NB4 (cell line): Measurements from ENCODE around the gene SMPD3.

Experiments used
- CTCF ChIP-seq: IDR thresholded peaks from one replicate; pipeline ENCODE4 v1.5.1; 2012; ENCODE audit warnings: low read depth, low read length
- MAX ChIP-seq: IDR thresholded peaks from 2 replicates; pipeline ENCODE4 v1.6.1; 2011; ENCODE audit warnings: low read depth, low read length
- MYC ChIP-seq: IDR thresholded peaks from 2 replicates; pipeline ENCODE4 v1.6.1; 2011; ENCODE audit warnings: low read depth, low read length
- POLR2A ChIP-seq: IDR thresholded peaks from 2 replicates; pipeline ENCODE4 v1.6.1; 2011; ENCODE audit warnings: mild to moderate bottlenecking; ENCODE audit not compliant: insufficient read length; ENCODE audit errors: extremely low read depth

- TF ChIP-seq CTCF (no peak), POLR2A (no peak), MYC (no peak), MAX (no peak)
These were observed 38.9 kb upstream of the SMPD3 start for GRCh38 chr16:68487203-68487514.
